Natural killer cell (primary cell): ENCODE results near the gene NPW. TPM values are rescaled to one million over a fixed set of nuclear protein-coding genes. Genes with fewer than 3 reads are reported as not detected.

ENCODE experiments used
- ATAC-seq, 3 donors: fragments of 150-1000 bp in 2 of 3; fragments of 200-7000 bp in 1 of 3; cut with Tn5 transposase; 1 replicate in 1 of 3; 2 replicates in 2 of 3; pipeline ENCODE4 v1.10.0; 2021; ENCODE audit warnings: mild to moderate bottlenecking in 2 of 3, moderate library complexity in 2 of 3
- DNase-seq, 2 donors: peaks; one replicate each; pipeline versions ENCODE4 v3.0.0 to v3.0.0-alpha.2; 2013 to 2021; ENCODE audit warnings: mixed read lengths in 1 of 2
- H3K27ac ChIP-seq: one replicate; pipeline ENCODE4 v1.5.1; 2013; ENCODE audit warnings: mild to moderate bottlenecking, low read length
- H3K27me3 ChIP-seq: one replicate; pipeline ENCODE4 v1.6.1; 2013; ENCODE audit warnings: low read length; ENCODE audit not compliant: control insufficient read depth, insufficient read depth
- H3K36me3 ChIP-seq: one replicate; pipeline ENCODE4 v1.6.1; 2013; ENCODE audit warnings: low read length; ENCODE audit not compliant: control insufficient read depth, insufficient read depth
- H3K4me1 ChIP-seq: one replicate; pipeline ENCODE4 v1.6.1; 2013; ENCODE audit warnings: low read length; ENCODE audit not compliant: control insufficient read depth, insufficient read depth
- H3K4me3 ChIP-seq: one replicate; pipeline ENCODE4 v1.5.1; 2013; ENCODE audit warnings: low read length
- H3K9me3 ChIP-seq: one replicate; pipeline ENCODE4 v1.6.1; 2013; ENCODE audit warnings: low read length; ENCODE audit not compliant: control insufficient read depth, insufficient read depth
- H3K27ac Mint-ChIP-seq, 2 donors: one replicate each; pipeline ENCODE4 v1.8.0; 2022; ENCODE audit warnings: mild to moderate bottlenecking in 2 of 2, mixed read lengths in 2 of 2, moderate library complexity in 1 of 2
- H3K27me3 Mint-ChIP-seq, 2 donors: one replicate each; pipeline ENCODE4 v1.8.0; 2022; ENCODE audit warnings: low read depth in 2 of 2, mixed read lengths in 2 of 2
- H3K36me3 Mint-ChIP-seq: one replicate; pipeline ENCODE4 v1.8.0; 2022; ENCODE audit warnings: mixed read lengths
- H3K4me1 Mint-ChIP-seq, 2 donors: one replicate each; pipeline ENCODE4 v1.8.0; 2022; ENCODE audit warnings: mixed read lengths in 2 of 2
- H3K4me3 Mint-ChIP-seq: one replicate; pipeline ENCODE4 v1.8.0; 2022; ENCODE audit warnings: mild to moderate bottlenecking, moderate library complexity, mixed read lengths
- H3K9me3 Mint-ChIP-seq, 2 donors: one replicate each; pipeline ENCODE4 v1.8.0; 2022; ENCODE audit warnings: mixed read lengths in 2 of 2
- WGBS: methylation state at CpG from one replicate; pipeline ENCODE4 v1.1.7; 2013; ENCODE audit warnings: missing lambda C conversion rate; ENCODE audit not compliant: insufficient coverage; 5-methylcytosine and 5-hydroxymethylcytosine counted together
- intact Hi-C: fragments of 100-400 bp; cut with micrococcal nuclease; formaldehyde crosslinking; loops from one replicate; pipeline ENCODE4 v1.14.2; 2022
- total RNA-seq, 4 donors: library from RNA; stranded (reverse); fragments of 120-200 nt in 1 of 4; gene quantifications; one replicate each; pipeline versions ENCODE4 v1.2.3 to v1.2.4, GENCODE V29; 2013 to 2022
- TF ChIP-seq, protein P1 (sequence below): fragments of 200-600 bp; IDR thresholded peaks from one replicate; pipeline ENCODE4 v1.8.0; 2022; ENCODE audit warnings: antibody characterized with exemption

The NPW gene
- total RNA-seq, 3 donors from 2014 or later (not counting 1 experiment from before 2014, with no cell fraction given), result 0.80 TPM; not detected in 2

DNA sequence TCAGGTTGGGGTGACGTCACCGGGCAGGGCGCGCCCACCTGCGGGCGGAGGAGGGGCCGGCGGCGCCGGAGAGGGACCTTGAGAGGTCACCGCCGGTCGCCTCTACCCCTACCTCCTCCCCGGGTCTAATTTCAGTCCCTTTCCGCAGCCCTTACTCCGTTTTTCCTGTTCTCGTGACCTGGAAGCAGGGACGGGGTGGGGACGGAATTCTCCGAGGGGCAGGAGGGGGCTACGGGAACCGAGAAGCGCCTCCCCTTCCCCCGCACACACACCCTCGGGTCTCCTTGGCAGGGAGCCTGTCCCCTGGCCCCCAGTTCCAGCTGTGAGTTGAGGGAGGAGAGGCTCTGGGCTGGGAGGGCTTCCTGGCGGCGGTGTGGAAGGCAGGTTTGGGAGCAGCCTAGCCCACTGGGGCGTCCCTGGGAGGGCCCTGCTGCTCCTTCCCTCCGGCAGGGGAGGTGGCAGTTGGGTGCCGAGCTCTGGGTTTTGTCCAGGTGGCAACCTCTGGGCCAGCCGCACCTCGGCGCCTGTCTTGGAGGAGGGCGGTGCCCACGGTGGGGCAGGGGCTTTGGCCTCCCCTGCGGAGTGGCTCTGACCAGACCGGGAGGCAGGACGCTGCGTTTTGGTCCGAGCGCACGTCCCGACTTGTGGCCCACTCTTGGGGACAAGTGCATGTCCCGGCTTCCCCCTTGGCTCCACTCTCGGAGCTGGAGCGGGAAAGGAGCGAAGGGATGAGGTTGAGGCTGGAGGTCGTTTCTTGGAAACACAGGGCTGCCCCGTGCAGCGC is 29.0 kb upstream of the NPW start:
- Histone ChIP-seq H3K36me3 (peaks cover 10% of the 10 kb centered on the region), H3K4me3 (peak overlapping the region; percentile 55), H3K27me3 (peaks cover 2% of the 10 kb centered on the region), H3K27ac (peak overlapping the region; percentile 72), H3K9me3 (no peaks in the 10 kb centered on the region), H3K4me1 (peaks cover 31% of the 10 kb centered on the region)
- Mint-ChIP-seq H3K27ac (peak overlapping the region; percentile 84), H3K4me3 (peak overlapping the region; percentile 84), H3K36me3 (no peaks in the 10 kb centered on the region), H3K27me3 (peaks cover 0 to 2% of the 10 kb centered on the region in 2 donors), H3K4me1 (peaks cover 0 to 36% of the 10 kb centered on the region in 2 donors), H3K9me3 (no peaks in the 10 kb centered on the region)
- WGBS, result 2% methylated on average over 43 of the region's 50 CpGs
- DNase-seq (peak; percentile 63 to 65), ATAC-seq (peak in 1 of 3 donors; percentile 8)
- TF ChIP-seq, protein P1, sequence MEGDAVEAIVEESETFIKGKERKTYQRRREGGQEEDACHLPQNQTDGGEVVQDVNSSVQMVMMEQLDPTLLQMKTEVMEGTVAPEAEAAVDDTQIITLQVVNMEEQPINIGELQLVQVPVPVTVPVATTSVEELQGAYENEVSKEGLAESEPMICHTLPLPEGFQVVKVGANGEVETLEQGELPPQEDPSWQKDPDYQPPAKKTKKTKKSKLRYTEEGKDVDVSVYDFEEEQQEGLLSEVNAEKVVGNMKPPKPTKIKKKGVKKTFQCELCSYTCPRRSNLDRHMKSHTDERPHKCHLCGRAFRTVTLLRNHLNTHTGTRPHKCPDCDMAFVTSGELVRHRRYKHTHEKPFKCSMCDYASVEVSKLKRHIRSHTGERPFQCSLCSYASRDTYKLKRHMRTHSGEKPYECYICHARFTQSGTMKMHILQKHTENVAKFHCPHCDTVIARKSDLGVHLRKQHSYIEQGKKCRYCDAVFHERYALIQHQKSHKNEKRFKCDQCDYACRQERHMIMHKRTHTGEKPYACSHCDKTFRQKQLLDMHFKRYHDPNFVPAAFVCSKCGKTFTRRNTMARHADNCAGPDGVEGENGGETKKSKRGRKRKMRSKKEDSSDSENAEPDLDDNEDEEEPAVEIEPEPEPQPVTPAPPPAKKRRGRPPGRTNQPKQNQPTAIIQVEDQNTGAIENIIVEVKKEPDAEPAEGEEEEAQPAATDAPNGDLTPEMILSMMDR, result no peak
- intact Hi-C loops, result no loop called here

DNA sequence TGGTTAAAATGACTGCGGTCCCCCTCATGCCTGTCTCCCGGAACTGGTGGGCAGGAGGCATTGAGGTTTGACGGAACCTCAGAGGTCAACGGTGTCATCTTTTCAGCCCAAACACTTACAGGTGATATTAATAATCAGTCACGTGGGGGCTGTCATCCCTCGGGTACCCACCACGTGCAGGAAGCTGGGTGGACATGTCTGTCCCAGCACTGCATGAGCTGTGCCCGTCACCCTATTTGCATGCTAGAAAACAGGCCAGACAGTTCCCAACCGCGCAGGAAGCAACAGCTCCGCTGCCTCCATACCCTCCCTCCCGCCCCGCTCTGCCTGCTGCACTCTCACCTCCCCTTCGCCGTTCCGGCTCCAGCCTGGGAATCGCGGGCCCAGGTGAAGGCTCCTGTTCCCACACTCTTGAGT is 28.4 kb upstream of the NPW start:
- peaks cover 0 to 2% of the 10 kb centered on the region in 2 donors for H3K27me3 Mint-ChIP-seq
- H3K4me3 ChIP-seq, result peak overlapping the region; percentile 55
- intact Hi-C loops, result no loop called here
- H3K27ac ChIP-seq, result peak overlapping the region; percentile 72
- H3K9me3 Mint-ChIP-seq, result no peaks in the 10 kb centered on the region
- peaks cover 4% of the 10 kb centered on the region for H3K36me3 ChIP-seq
- peaks cover 33% of the 10 kb centered on the region for H3K4me1 ChIP-seq
- peak; percentile 51 to 65 (median 52) for ATAC-seq
- H3K4me1 Mint-ChIP-seq, result peaks cover 0 to 40% of the 10 kb centered on the region in 2 donors
- H3K9me3 ChIP-seq, result no peaks in the 10 kb centered on the region
- DNase-seq, result peak; percentile 68 to 81
- H3K4me3 Mint-ChIP-seq, result peak overlapping the region; percentile 84
- H3K27me3 ChIP-seq, result peaks cover 2% of the 10 kb centered on the region
- TF ChIP-seq, protein P1, result no peak
- under 1% methylated on average over 18 of the region's 18 CpGs for WGBS
- peak overlapping the region; percentile 84 for H3K27ac Mint-ChIP-seq
- H3K36me3 Mint-ChIP-seq, result no peaks in the 10 kb centered on the region

DNA sequence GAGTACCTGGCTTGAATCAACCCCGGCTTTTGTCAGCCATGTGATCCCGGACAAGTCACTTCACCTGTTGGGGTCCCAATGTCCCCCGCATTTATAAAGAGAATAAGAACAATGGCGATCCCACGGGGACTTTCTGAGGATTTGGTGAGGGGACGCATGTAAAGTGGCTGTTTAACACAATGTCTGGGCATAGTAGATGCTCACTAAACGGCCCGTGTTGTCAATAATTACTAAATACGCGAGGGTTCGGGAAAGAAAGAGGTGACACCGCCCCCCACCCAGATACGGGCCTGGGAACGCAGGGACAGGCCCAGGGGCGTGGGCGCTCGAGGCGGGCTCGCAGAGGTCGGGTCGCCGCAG is 28.0 kb upstream of the NPW start:
- Histone ChIP-seq H3K36me3 (peaks cover under 1% of the 10 kb centered on the region), H3K27ac (peak overlapping the region; percentile 72), H3K4me3 (peak overlapping the region; percentile 15), H3K9me3 (no peaks in the 10 kb centered on the region), H3K4me1 (peaks cover 36% of the 10 kb centered on the region), H3K27me3 (peaks cover 2% of the 10 kb centered on the region)
- TF ChIP-seq, protein P1, result no peak
- H3K9me3 Mint-ChIP-seq, result no peaks in the 10 kb centered on the region
- peaks cover 0 to 39% of the 10 kb centered on the region in 2 donors for H3K4me1 Mint-ChIP-seq
- DNase-seq (no peak), ATAC-seq (no peak)
- H3K4me3 Mint-ChIP-seq, result peak overlapping the region; percentile 84
- H3K27ac Mint-ChIP-seq, result peak overlapping the region; percentile 84
- no peaks in the 10 kb centered on the region for H3K36me3 Mint-ChIP-seq
- peaks cover 0 to 2% of the 10 kb centered on the region in 2 donors for H3K27me3 Mint-ChIP-seq
- 8% methylated on average over 22 of the region's 22 CpGs for WGBS
- intact Hi-C loops, result no loop called here
